HepG2 (cell line): ENCODE results near the gene FOXE3. TPM values are rescaled to one million over a fixed set of nuclear protein-coding genes. Genes with fewer than 3 reads are reported as not detected.

Experiments
- ZNF362 ChIP-seq: sonication (generic); formaldehyde crosslinking; IDR thresholded peaks from 2 replicates; pipeline ENCODE4 v1.4.0; 2020; ENCODE audit warnings: missing genetic modification reagents, mild to moderate bottlenecking, borderline replicate concordance
- ZNF879 ChIP-seq: sonication (generic); formaldehyde crosslinking; IDR thresholded peaks from 2 replicates; pipeline ENCODE4 v1.8.1; 2023; ENCODE audit warnings: missing genetic modification reagents
- polyA plus RNA-seq, 8 experiments: library from polyadenylated mRNA; depleted of rRNA in 3 of 8; stranded (reverse) in 7 of 8; unstranded in 1 of 8; fragments of >200 nt; fragmentation: Illumina TruSeq in 4 of 8; extraction: Trizol in 4 of 8; gene quantifications; 2 replicates each; pipeline versions ENCODE4 v1.2.1 to v1.2.3, GENCODE V29; 2011 to 2016; ENCODE audit warnings: low read depth in 4 of 8, missing spikeins in 1 of 8, mixed read lengths in 1 of 8; ENCODE audit not compliant: insufficient read depth in 1 of 8
- total RNA-seq, 5 experiments: library from RNA; depleted of rRNA; stranded (reverse); fragments of >200 nt; fragmentation: Illumina TruSeq; extraction: Trizol; gene quantifications; 2 replicates each; pipeline ENCODE4 v1.2.3, GENCODE V29; 2016; ENCODE audit warnings: low read depth in 1 of 5

The FOXE3 gene
- total and polyA plus RNA-seq, 2 of the 13 experiments (the other 11 are each of a cell fraction or from before 2014, with no cell fraction given) = not detected

- TF ChIP-seq ZNF362 (CRISPR knock-in tag) = no peak
- no peak for TF ChIP-seq ZNF879
Observed at GRCh38 chr1:47465605-47466004, 49.5 kb downstream of the FOXE3 start (continued).

Other genes starting within 250 kb of the FOXE3 start
- gene PDZK1IP1, start 226.2 kb upstream of the FOXE3 start, total RNA-seq (2016; rRNA removed; fragmentation: Illumina TruSeq; extraction: Trizol) = 0.24 TPM in 1 of 2 replicates, not detected in the other
- 1.6 TPM in 2 replicates for gene PDZK1IP1, start 226.2 kb upstream of the FOXE3 start, polyA plus RNA-seq (2011; rRNA removed)
- gene TAL1, start 184.1 kb upstream of the FOXE3 start, total RNA-seq (2016; rRNA removed; fragmentation: Illumina TruSeq; extraction: Trizol) = not detected in 2 replicates
- gene TAL1, start 184.1 kb upstream of the FOXE3 start, polyA plus RNA-seq (2011; rRNA removed) = 0.05 and 0.07 TPM in 2 replicates
- 18.6 and 22.8 TPM in 2 replicates for gene STIL, start 102.1 kb upstream of the FOXE3 start, total RNA-seq (2016; rRNA removed; fragmentation: Illumina TruSeq; extraction: Trizol)
- 7.9 and 13.7 TPM in 2 replicates for gene STIL, start 102.1 kb upstream of the FOXE3 start, polyA plus RNA-seq (2011; rRNA removed)
- 92.0 and 134 TPM in 2 replicates for gene CMPK1, start 82.5 kb upstream of the FOXE3 start, total RNA-seq (2016; rRNA removed; fragmentation: Illumina TruSeq; extraction: Trizol)
- gene CMPK1, start 82.5 kb upstream of the FOXE3 start, polyA plus RNA-seq (2011; rRNA removed) = 26.7 and 38.3 TPM in 2 replicates
- gene FOXD2, start 21.8 kb downstream of the FOXE3 start, total RNA-seq (2016; rRNA removed; fragmentation: Illumina TruSeq; extraction: Trizol) = 0.07 and 0.09 TPM in 2 replicates
- gene FOXD2, start 21.8 kb downstream of the FOXE3 start, polyA plus RNA-seq (2011; rRNA removed) = 0.01 and 0.03 TPM in 2 replicates